Measurements from ENCODE around the gene HOXC9. TPM values are rescaled to one million over a fixed set of nuclear protein-coding genes. Genes with fewer than 3 reads are reported as not detected.

The HOXC9 gene
- total RNA-seq, 1 donor = not detected

DNA sequence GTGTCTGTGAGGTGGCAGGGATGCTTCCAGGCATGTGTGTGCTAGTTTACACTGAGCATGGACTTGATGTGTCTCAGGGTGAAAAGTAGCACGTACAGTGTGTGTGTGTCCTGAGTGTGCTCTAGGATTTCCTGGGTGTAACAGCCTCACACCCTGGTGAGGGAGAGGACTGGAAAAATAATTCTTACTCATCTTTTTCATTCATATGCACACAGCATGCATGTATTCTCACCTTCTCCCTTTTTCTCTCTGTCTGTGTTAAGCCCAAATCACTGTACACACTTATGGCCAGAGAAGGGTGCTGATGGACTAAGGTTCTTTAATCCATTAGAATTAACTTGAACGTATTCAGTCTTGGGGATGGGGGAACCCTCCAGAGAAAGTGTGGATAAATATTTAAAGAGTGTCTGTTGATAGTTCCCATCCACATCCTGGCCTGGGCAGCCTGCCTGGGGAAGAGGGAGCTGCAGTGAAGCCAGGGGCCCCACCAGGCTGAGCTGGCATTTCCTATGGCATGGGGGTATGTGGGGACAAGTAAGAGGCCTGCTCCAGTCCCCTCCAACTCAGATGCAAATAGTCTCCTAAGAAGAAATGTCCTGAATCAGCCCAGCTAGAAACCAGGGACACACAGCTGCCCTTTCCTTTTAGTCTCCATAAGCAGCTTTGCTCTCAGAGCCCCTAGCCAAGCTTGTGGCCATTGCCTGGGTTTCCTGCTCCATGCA lies 7.7 kb downstream of the HOXC9 start:
- H3K4me3 ChIP-seq (ENCODE audit: low read depth, low read length) = no peak overlapping the region
- no peak for DNase-seq (ENCODE audit: low read depth)
- TF ChIP-seq, protein P1, sequence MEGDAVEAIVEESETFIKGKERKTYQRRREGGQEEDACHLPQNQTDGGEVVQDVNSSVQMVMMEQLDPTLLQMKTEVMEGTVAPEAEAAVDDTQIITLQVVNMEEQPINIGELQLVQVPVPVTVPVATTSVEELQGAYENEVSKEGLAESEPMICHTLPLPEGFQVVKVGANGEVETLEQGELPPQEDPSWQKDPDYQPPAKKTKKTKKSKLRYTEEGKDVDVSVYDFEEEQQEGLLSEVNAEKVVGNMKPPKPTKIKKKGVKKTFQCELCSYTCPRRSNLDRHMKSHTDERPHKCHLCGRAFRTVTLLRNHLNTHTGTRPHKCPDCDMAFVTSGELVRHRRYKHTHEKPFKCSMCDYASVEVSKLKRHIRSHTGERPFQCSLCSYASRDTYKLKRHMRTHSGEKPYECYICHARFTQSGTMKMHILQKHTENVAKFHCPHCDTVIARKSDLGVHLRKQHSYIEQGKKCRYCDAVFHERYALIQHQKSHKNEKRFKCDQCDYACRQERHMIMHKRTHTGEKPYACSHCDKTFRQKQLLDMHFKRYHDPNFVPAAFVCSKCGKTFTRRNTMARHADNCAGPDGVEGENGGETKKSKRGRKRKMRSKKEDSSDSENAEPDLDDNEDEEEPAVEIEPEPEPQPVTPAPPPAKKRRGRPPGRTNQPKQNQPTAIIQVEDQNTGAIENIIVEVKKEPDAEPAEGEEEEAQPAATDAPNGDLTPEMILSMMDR (IDR thresholded peaks at IDR 0.05; ENCODE audit: insufficient read depth, low read length) = no peak

DNA sequence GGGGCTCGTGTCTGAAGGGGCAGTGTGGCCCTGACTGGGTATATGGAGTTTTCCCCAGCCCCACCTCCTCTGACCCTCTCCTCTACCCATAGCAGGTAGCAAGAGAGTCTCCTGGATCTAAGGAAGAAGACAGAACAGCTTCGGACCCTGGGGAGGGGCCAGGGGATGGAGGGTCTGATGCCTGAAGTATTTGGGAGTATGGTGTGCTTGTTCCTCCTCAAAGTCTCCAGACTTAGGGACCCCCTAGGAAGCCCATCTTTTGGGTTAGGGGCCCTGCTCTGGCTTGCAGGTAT lies 8.2 kb downstream of the HOXC9 start:
- no peak for DNase-seq (ENCODE audit: low read depth)
- TF ChIP-seq, protein P1 (IDR thresholded peaks at IDR 0.05; ENCODE audit: insufficient read depth, low read length) = no peak
- no peak overlapping the region for H3K4me3 ChIP-seq (ENCODE audit: low read depth, low read length)

DNA sequence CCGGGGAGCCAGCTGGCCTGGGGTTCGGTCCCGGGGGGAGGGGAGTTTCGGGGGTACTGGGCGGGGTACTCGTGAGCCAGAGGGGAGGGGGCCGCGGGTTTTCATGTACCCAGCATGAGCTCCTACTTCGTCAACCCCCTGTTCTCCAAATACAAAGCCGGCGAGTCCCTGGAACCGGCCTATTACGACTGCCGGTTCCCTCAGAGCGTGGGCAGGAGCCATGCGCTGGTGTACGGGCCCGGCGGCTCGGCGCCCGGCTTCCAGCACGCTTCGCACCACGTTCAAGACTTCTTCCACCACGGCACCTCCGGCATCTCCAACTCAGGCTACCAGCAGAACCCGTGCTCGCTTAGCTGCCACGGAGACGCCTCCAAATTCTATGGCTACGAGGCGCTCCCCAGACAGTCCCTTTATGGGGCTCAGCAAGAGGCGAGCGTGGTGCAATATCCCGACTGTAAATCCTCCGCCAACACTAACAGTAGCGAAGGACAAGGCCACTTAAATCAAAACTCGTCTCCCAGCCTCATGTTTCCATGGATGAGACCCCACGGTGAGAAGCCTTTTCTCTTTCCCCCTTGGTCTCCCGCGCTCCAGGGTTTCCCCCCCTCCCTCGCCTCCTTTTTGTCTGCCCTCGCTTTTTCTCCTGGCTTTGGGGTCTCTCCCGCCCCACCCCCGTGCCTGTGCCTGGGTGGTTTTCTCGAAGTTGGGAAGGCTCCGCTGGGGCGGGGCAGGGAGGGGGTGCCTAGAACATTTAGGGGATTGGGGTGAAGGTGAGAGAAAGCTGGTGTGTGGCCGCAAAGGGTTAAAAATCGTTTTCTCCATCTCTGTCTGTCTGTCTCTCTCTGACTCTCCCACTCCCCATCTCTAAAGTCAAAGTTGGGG lies 9.5 kb downstream of the HOXC9 start:
- DNase-seq (ENCODE audit: low read depth) = peak; percentile 27
- TF ChIP-seq, protein P1 (IDR thresholded peaks at IDR 0.05; ENCODE audit: insufficient read depth, low read length) = no peak

DNA sequence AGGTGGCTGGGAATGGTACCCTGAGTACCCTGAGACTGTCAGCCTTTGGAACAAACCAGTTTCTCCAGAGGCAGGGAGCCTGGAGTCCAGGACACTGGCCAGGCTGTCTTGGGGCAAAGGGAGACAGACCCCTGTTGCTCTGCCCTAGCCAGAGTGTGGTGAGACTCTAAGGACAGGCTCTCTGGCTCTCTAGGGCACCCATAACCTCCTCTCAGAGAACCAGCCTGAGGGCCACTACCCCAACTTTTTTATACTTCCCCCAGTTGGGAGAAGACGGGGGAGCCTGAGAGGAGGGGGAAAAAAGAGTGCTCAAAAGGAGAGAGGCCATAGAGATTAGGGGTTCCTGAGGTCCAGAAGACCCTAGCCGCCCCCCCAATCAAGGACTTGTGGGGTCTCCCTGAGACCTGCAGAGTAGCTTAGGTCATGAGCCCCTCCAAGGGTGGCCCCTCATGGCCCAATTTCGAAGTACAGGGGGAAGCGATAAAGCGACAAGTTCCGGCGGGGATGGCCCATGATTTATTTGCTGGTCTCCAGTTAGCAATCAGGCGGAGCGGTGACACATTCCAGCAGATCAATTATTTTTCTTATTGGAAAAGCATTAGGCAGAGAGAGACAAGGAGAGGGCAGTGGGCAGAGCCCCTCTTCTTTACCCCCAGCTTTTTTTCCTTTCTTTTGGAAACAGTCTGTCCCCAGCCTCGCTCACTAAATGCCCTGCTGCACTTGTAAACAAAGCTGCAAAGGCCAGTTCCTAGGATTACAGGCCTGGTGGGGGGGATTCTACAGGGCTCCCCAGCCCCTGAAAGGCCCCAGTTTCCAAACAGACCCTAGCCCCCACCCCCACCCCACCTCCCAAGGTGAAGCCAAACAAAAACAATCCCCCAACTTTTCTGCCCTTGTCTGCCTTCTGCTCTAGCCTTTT lies 10.4 kb downstream of the HOXC9 start:
- peak overlapping the region; percentile 44 for H3K4me3 ChIP-seq (ENCODE audit: low read depth, low read length)
- DNase-seq (ENCODE audit: low read depth) = no peak
- TF ChIP-seq, protein P1 (IDR thresholded peaks at IDR 0.05; ENCODE audit: insufficient read depth, low read length) = no peak

More for the DNA sequence above, 9.5 kb downstream of the HOXC9 start:
- H3K4me3 ChIP-seq (ENCODE audit: low read depth, low read length) = peak overlapping the region; percentile 44

DNA sequence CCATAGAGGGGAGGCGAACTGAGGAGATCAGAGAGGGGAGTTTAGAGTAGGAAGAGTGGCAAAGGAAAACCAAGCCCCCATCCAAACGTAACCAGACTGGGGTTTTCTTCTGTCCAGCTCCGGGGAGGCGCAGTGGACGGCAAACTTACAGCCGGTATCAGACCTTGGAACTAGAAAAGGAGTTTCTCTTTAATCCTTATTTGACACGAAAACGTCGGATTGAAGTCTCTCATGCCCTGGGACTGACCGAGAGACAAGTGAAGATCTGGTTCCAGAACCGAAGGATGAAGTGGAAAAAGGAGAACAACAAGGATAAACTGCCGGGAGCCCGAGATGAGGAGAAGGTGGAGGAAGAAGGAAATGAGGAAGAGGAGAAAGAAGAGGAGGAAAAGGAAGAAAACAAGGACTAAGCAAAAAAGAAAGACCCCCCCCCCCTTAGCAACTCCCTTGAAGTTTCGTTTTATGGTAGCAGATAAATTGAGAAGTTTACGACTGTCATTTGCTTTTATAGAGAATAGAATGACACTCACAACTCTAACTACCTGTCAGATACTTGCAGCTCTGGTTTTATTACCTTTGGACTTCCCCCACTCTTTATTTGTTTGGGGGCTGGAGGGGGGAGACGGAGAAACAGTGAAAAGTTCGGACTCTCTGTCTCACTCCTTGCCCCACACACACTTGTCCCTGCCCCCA lies 11.2 kb downstream of the HOXC9 start:
- DNase-seq (ENCODE audit: low read depth) = no peak

More for the DNA sequence above, 11.2 kb downstream of the HOXC9 start:
- no peak overlapping the region for H3K4me3 ChIP-seq (ENCODE audit: low read depth, low read length)
- TF ChIP-seq, protein P1 (IDR thresholded peaks at IDR 0.05; ENCODE audit: insufficient read depth, low read length) = no peak

Data from fibroblast of the aortic adventitia (primary cell).